Posterior cingulate gyrus (tissue), 11 donors: ENCODE data around the gene GREB1.
A peak's percentile ranks its signal among the peaks of the same experiment; 100 is the strongest.

Experiments used
- DNase-seq, 10 donors: peaks; one replicate each; pipeline versions ENCODE4 v3.0.0 to v3.0.0-alpha.2; 2020 to 2021; ENCODE audit warnings: mixed read lengths in 3 of 10
- intact Hi-C: fragments of 100-400 bp; cut with DNase I; formaldehyde crosslinking; loops from one replicate; pipeline ENCODE4 v1.15.1; 2023

Gene GREB1

DNA sequence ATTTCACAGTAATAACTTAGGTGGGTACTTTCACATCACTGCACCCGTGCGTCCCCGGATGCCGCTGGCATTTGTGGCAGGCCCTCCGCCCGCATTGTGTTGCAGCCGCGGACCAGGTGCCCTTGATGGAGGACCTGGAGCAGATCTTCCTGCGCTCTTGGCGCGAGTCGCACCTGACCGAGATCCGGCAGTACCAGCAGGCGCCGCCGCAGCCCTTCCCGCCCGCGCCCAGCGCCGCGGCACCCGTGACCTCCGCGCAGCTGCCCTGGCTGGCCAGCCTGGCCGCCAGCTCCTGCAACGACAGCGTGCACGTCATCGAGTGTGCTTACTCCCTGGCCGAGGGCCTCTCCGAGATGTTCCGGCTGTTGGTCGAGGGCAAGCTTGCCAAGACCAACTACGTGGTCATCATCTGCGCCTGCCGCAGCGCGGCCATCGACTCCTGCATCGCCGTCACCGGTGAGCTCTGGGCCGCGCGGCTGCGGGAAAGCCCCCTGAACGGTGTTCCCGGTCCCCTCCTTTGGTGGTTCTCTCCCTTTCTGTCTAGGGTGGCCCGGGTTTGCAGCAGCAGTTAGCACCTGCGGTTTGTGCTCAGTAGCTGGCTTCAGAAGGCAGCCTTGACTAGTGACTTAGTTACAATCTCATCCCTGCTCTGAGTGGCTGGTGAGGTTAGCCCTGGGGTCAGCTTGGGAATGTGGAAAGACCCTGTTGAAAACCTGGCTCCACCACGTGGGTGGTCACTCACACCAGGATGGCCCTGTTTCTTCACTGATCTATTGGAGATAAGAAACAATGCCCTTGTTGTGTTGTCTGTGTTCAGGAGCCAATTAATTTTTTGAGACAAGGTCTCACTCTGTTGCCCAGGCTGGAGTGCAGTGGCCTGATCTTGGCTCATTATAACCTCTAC is 59.1 kb downstream of the GREB1 start:
- DNase-seq = peak in 1 of 10 donors; percentile 79
- intact Hi-C loops = no loop called here

DNA sequence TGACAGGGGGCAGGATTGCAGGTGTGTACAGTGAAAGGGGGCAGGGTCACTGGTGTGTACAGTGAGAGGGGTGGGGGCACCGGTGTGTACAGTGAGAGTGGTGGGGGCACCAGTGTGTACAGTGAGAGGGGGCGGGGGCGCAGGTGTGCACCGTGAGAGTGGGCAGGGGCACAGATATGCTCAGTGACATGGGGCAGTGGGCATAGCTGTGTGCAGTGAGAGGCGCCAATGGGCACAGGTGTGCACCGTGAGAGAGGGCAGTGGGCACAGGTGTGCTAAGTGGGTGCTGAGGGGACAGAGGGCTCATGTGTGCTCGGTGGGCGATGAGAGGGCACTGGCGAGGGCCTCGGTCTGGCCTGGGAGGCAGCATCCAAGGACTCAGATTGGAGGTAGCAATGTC is 63.0 kb downstream of the GREB1 start:
- DNase-seq = peak in 1 of 10 donors; percentile 65
- intact Hi-C loops = no loop called here

DNA sequence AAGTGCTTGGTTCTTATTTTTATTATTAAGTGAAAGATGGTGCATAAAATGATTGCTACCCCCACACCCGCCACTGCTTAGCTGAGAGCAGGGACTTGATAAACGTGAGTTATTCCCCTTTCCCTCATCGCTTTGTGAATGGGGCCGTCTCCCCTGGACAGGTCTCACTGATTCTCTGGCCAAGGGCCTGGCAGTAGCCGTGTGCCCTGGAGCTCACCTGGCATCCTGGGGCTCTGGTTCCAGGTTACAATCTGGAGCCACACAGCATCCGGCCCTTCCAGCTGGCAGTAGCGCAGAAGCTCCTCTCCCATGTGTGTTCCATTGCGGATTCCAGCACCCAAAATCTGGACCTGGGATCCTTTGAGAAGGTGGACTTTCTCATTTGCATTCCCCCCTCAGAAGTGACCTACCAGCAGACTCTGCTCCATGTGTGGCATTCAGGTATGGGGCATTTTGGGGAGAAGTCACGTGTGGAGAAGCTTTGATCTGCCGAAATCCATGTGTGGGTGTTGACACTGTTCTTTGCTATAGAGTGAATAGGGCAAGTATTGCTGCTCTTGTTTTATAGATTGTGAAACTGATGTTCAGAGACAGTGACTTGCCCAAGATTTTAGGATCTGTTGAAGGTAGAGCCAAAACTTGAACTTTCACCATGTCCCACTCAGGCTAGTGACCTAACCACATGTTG is 63.8 kb downstream of the GREB1 start:
- DNase-seq = peak in 1 of 10 donors; percentile 42
- intact Hi-C loops = no loop called here

DNA sequence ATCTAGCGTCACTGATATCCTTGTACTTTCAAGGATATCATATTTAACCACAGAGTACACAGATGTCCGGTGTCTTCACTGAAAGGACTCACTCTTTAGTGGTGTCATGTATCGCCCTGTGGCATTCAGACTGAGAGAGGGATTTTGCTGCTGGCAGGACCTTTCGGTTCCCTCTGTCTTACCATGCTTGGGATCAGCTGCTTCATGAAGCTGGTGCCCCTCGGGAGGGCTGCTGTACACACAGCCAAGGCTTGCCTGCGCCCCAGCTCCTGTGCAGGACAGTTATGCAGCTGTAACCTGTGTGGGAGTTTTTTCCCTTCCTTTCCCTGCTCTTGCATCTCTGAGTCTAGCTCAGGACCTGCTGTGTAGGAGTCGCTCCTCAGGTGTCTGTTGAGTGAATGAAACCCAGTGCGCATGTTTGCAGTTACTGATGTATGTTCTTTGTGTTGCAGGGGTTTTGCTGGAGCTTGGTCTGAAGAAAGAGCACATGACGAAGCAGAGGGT is 64.4 kb downstream of the GREB1 start:
- peak in 1 of 10 donors; percentile 9 for DNase-seq
- intact Hi-C loops = no loop called here

DNA sequence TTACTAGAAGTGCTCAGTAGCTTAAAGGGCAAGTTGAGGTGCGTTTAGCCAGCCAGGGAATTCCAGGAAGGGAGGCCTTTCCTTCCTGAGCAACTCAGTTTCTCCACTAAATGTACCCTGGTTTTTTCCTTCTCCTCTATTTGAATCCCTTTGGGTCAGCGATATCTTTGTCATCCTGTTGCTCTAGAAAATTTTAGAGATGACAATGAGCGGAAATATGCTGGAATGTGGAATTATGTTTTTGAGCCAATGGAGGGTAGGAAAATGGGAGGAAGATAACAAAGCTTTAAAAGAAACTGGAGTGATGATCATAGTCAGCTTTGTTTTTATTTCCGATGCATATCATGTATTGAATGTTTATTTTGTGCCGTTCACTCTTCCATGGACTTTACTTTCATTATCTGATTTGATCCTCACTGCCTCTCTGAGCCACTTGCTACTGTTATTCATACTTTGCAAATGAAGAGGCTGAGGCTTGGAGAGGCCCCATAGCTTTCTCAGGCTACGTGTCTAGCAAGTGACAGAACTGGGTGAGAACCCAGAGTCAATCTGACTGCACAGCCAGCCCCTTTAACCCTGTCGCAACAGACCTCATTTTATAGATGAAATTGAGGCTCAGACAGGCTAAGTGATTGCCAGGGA is 68.8 kb downstream of the GREB1 start:
- intact Hi-C loops = no loop called here
- no peak for DNase-seq

DNA sequence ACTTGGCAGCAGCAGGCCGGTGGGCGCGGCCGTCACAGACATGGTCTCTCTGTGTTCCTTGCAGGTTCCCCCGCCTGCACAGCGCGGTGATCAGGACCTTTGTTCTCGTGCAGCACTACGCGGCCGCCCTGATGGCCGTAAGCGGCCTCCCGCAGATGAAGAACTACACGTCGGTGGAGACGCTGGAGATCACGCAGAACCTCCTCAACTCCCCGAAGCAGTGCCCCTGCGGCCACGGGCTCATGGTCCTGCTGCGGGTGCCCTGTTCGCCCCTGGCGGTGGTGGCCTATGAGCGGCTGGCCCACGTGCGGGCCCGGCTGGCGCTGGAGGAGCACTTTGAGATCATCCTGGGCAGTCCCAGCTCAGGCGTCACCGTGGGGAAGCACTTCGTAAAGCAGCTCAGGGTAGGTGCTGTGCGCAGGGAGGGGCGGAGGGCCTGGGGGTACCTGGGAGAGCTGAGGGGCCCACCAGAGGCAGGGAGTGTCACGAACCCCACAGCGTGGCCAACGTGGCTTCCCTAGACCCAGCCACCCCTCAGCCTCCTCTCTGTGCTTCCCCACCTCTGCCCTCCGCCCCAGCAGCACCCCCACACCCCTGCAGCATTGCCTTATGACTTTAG is 76.9 kb downstream of the GREB1 start:
- intact Hi-C loops = no loop called here
- peak in 2 of 10 donors; percentile 70 to 78 for DNase-seq

DNA sequence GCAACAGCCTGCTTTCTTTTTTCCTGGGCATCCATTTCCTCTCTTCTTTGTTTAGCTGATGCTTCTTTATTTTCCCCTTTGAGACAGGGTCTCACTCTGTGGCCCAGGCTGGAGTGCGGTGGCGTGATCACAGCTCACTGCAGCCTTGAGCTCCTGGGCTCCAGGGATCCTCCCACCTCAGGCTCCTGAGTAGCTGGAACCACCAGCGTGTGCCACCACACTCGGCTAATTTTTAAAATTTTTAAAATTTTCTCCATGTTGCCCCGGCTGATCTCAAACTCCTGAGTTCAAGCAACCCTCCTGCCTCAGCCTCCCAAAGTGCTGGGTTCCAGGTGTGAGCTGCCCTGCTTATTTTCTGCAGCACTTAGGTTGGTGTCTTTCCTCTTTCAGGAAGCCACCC is 77.4 kb downstream of the GREB1 start:
- peak in 1 of 10 donors; percentile 70 for DNase-seq
- intact Hi-C loops = no loop called here

DNA sequence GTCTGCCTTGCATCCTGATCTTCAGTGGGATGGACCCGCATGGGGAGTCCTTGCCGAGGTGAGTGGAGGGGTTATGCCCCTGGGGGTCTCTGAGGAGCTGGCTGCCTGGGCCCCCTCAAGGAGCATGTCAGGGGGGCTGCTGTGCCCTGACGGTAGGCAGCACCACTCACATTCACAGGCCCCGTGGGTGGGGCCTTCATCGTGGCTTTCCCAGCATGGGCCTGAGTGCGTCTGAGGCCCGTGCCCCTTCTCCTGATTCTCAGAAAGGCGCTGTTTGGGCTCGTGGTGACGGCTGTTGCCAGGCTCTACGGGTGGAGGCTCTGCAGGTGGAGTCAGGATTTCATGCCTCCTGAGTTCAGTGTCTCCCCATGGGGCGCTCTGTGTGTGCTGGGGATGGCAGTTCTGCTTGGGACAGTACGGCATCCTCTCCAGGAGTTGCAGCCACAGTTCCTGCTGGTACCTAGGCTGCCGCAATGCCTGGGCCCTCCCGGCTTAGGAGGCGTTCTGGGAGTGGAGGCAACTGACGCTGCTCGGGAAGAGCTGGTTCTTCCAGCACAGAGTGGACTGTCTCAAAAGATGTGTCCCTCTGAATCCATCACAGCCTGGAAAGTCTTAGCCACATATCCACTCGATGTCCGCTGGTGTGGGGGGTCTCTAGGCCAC is 78.8 kb downstream of the GREB1 start:
- peak in 1 of 10 donors; percentile 76 for DNase-seq
- intact Hi-C loops = no loop called here

DNA sequence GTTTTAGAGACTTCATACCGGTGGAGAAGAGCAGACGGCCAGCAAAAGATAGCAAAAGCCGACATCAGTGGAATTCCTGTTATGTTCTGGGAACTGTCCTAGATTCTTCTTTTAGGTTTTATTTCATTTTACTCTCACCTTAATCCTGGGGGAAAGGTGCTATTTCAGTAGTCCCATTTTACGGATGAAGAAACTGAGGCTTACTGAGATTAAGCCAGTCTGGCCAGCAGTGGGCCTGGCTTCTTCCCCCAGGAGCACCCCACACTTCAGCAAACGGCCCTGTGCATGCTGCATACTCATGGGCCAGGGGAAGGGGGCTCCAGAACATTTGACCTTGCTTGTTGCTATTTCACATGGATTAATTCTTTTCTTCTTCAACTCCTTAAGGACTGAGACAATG is 79.5 kb downstream of the GREB1 start:
- intact Hi-C loops = no loop called here
- DNase-seq = peak in 1 of 10 donors; percentile 24

DNA sequence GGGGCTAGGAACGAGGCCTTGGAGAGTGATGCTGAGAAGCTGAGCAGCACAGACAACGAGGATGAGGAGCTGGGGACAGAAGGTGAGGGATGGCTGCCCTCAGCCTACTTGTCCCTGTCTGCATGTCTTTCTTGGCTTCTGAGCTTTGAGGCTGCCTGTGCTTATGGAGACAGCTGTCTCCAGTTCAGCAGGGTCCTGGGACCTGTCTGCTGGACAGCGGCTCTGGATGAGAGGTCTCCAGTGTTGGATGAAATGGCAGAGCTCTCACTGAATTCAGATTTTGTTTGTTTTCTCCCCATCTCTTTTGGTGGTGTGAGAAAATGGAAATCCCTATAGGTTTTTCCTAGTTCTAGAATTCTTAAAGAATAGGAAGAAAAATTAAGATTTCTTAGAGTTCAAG is 81.4 kb downstream of the GREB1 start:
- intact Hi-C loops = no loop called here
- no peak for DNase-seq

DNA sequence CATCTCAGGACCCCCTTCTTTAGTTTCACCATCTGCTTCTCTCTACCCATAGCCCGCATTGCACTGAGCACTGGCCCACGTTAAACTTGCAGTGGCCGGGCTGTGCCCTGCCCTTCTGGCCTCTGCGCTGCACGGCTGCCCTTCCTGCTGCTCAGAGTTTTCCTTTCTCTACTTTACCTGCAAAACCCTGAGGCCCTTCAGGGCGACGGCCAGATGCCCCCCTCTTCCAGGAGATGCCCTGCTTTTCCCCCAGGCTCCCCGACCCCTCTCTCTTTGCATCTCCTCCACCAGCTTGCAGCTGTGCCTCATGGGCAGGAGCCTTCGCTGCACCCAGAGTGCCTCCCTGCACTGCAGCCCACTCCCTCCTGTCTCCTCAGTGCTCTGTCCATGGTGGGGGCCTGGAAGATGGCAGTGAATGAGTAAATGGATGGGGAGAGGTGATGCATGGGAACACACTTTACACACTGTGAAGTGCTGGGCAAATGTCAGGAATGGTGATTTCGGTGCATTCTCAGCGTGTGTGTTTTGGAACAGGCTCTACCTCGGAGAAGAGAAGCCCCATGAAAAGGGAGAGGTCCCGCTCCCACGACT is 82.3 kb downstream of the GREB1 start:
- intact Hi-C loops = no loop called here
- peak in 1 of 10 donors; percentile 70 for DNase-seq

DNA sequence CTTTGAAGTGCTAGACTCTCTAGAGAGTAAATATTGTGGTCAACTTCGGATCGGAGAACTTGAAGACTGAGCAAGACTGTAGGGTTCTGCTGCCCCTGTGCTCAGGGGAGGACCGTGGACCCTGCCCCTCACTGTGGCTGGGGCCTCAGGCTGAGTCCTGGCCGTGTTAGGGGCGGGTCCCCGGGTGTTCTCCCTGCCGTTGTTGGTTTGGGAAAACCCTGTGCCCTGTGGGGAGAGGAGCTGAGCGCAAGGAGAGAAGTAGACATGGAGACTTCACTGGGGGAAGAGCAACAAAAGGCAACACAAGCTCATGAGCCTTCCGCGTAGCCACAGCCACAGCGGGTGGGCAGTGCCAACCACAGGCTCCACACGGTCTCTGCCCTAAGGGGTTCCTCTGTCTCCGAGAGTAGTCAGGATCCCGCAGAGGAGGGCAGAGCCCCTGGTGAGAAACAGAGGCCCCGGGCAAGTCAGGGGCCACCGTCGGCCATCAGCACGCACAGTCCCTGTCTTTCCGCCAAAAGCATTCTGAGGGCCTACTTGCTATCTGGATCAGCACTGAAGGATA is 83.1 kb downstream of the GREB1 start:
- intact Hi-C loops = no loop called here
- DNase-seq = peak in 1 of 10 donors; percentile 62

DNA sequence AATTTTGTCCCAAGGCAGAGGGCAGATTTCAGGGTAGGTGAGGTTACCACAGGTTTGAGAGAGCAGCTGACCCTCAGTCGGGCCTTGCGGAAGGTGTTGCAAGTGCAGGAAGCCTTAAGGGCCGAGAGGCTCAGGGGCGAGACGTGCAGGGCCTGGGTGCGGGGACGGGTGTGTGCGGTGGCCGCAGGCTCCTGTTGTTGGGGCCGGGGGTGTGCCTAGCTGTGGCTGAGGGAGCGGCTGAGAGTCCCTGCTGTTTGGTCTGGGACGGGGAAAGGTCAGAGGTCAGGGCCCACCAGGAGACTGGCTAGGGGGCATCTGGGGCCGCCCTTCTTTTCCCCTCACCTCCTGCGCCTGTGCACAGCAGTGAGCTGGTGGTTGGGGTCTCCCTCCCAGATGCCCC is 83.7 kb downstream of the GREB1 start:
- peak in 2 of 10 donors; percentile 79 to 81 for DNase-seq
- intact Hi-C loops = no loop called here

DNA sequence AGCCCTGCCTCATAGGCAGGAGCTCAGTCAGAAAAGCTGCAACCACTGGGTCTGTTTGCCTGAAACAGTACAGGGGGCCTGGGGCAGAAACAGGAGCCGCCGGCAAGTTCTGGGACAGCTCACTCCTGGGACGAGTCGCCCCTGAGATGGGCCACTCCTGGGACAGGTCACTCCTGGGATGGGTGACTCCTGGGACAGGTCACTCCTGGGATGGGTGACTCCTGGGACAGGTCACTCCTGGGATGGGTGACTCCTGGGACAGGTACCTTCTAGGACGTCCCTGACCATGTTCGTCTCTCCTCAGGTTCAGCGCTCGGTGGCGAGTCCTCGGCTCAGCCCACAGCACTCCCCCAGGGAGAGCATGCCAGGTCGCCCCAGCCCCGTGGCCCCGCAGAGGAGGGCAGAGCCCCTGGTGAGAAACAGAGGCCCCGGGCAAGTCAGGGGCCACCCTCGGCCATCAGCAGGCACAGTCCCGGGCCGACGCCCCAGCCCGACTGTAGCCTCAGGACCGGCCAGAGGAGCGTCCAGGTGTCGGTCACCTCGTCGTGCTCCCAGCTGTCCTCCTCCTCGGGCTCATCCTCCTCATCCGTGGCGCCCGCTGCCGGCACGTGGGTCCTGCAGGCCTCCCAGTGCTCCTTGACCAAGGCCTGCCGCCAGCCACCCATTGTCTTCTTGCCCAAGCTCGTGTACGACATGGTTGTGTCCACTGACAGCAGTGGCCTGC is 84.3 kb downstream of the GREB1 start:
- intact Hi-C loops = no loop called here
- no peak for DNase-seq

DNA sequence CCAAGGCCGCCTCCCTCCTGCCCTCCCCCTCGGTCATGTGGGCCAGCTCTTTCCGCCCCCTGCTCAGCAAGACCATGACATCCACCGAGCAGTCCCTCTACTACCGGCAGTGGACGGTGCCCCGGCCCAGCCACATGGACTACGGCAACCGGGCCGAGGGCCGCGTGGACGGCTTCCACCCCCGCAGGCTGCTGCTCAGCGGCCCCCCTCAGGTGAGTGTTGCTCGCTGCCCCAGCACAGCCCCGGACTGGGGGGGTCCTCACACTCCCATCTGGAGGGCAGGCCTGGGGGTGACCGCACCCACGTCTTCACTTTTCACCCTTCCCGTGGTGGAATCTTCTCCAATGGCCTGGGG is 84.8 kb downstream of the GREB1 start:
- DNase-seq = peak in 1 of 10 donors; percentile 76
- intact Hi-C loops = no loop called here

DNA sequence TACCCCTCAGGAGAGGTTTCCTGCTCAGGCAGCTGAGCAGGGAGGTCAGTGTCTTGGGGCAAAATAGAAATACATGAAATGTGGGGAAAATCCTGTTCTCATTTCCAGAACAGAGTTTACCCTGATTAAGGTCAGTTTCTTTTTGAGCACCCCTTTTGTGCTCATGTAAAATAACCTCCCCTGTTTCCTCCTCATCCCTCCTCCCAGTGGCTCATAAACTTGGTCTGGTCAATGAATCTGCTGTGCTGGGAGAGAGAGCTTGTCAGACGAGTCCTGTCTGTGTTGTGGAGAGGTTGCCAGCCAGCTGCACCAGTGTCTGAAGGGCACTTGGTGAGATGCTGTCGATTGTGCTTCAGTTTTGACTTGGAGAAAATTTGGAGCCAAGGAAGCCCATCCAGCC is 87.6 kb downstream of the GREB1 start:
- intact Hi-C loops = no loop called here
- peak in 1 of 10 donors; percentile 12 for DNase-seq

DNA sequence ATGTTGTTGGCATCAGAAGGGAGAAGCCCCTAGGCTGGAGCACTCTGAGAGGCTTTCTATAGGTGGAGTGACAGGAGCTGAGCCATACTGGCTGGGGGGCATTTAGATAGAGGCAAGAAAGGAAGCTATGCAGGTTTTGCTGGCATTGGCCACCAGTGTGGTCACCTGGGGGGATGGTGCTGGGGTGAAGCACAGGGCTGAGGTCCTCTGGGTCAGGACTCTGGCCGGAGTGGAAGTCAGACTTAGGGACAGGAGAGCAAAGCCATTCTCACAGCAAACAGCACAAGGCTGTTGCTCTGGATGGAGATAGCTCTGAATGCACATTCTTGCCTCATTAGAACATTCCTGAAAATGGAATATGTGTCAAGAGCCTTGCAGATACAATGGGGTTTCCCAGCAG is 88.8 kb downstream of the GREB1 start:
- DNase-seq = peak in 1 of 10 donors; percentile 11
- intact Hi-C loops = no loop called here

DNA sequence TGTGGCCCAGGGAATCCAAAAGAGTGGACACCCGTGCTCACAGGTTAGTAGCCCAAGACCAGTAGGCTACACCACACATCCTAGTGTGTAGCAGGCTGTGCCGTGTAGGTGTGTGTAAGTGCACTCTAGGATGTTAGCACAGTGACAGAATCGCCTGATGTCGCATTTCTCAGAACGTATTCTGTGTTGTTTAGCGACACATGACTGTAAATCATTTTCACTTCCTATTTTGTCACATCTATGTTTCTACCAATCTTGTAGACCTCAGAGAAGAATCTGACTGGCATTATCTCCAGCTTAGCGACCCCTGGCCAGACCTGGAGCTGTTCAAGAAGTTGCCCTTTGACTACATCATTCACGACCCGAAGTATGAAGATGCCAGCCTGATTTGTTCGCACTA is 91.0 kb downstream of the GREB1 start:
- intact Hi-C loops = no loop called here
- peak in 1 of 10 donors; percentile 14 for DNase-seq

DNA sequence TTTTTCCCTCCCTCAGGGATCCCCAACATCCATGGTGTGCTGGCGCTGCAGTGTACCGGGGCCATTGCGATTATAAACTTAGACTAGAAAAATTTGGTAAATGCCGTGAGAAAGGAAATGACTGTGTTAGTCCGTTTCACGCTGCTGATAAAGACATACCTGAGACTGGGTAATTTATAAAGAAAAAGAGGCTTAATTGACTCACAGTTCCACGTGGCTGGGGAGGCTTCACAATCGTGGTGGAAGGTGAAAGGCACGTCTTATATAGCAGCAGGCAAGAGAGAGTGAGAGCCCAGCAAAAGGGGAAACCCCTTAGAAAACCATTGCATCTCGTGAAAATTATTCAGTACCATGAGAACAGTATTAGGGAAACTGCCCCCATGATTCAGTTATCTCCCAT is 91.8 kb downstream of the GREB1 start:
- intact Hi-C loops = no loop called here
- DNase-seq = peak in 1 of 10 donors; percentile 16
